ENCODE results near the gene CCDC7.
"Not testable (repeated sequence)": the region's sequence is repeated elsewhere in the genome, so short reads cannot be mapped to it uniquely, and the experiment has no call there.

The CCDC7 gene

DNA sequence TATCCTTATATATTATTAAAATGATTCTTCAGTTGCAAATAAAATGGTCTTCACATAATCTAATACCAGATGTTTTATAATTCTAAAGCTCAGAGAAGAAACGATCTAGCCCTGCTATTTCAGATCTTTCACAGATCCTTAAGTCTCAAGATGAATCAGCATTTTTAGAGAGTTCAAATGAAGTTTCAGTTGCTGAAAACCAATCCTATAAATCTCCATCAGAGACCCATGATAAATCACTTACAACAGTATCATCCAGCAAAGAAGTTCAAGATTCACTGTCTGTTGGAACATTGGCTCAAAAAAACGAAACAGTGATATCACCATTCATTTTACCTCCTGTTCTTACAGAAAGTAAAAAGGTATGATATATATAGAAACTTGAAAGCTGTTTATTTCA lies 137.0 kb downstream of the CCDC7 start:
- no peak for DNase-seq

DNA sequence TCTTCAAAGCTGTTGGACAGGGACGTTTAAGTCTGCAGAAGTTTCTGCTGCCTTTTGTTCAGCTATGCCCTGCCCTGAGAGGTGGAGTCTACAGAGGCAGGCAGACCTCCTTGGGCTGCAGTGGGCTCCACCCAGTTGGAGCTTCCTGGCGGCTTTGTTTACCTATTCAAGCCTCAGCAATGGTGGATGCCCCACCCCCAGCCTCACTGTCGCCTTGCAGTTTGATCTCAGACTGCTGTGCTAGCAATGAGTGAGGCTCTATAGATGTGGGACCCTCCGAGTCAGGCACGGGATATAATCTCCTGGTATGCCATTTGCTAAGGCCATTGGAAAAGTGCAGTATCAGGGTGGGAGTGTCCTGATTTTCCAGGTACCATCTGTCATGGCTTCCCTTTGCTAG lies 152.1 kb downstream of the CCDC7 start:
- not testable (repeated sequence) for DNase-seq

DNA sequence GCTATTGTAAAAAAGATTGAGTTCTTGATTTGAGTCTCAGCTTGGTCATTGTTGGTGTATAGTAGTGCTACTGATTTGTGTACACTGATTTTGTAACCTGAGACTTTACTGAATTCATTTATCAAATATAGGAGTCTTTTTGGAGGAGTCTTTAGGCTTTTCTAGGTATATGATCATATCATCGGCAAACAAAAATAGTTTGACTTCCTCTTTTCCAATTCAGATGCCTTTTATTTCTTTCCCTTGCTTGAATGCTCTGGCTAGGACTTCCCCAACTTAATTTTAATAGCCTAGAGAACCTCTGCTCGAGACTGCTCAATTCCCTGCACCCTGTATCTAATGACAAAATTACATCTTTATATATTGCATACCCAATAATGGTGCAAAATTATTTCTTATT lies 154.4 kb downstream of the CCDC7 start:
- DNase-seq: no peak

DNA sequence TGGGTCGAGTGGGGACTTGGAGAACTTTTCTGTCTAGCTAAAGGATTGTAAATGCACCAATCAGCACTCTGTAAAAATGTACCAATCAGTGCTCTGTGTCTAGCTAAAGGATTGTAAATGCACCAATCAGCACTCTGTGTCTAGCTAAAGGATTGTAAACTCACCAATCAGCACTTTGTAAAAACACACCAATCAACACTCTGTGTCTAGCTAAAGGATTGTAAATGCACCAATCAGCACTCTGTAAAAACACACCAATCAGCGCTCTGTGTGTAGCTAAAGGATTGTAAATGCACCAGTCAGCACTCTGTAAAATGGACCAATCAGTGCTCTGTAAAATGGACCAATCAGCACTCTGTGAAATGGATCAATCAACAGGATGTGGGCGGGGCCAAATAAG lies 155.6 kb downstream of the CCDC7 start:
- not testable (repeated sequence) for DNase-seq

DNA sequence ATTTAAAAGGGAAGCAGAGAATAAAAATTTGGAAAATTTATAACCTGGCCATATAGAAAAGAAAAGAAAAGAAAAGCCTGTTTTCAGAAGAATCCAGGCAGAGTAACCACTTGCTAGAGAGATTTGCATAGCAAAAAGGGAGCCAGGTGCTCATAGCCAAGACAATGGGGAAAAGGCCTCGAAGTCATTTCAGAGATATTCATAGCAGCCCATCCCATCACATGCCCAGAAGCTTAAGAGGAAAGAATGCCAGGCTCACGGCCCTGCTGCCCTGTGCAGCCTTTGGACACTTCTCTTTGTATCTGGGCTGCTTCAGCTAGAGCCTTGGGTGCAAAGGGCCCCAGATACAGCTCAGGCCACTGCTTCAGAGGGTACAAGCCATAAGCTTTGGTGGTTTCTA lies 159.8 kb downstream of the CCDC7 start:
- no peak for DNase-seq

DNA sequence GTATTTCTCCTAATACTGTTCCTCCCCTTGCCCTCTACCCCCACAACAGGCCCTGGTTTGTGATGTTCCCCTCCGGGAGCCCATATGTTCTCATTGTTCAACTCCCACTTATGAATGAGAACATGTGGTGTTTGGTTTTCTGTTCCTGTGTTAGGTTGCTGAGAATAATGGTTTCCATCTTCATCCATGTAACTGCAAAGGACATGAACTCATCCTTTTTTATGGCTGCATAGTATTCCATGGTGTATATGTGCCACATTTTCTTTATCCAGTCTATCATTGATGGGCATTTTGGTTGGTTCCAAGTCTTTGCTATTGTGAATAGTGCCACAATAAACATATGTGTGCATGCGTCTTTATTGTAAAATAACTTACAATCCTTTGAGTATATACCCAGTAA lies 164.6 kb downstream of the CCDC7 start:
- DNase-seq: not testable (repeated sequence)

DNA sequence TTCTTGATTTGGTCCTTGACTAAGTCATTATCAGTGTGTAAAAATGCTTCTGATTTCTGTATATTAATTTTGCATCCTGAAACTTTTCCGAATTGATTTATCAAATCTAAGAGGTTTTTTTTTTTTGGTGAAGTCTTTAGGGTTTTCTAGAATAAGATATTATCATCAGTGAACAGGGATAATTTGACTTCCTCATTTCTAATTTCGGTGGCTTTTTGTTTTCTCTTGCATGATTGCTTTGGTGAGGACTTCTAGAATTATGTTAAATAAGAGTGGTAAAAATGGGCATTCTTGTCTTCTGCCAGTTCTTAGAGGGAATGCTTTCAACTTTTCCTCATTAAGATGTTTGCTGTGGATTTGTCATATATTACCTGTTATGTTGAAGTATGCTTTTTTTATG lies 170.5 kb downstream of the CCDC7 start:
- no peak for DNase-seq

DNA sequence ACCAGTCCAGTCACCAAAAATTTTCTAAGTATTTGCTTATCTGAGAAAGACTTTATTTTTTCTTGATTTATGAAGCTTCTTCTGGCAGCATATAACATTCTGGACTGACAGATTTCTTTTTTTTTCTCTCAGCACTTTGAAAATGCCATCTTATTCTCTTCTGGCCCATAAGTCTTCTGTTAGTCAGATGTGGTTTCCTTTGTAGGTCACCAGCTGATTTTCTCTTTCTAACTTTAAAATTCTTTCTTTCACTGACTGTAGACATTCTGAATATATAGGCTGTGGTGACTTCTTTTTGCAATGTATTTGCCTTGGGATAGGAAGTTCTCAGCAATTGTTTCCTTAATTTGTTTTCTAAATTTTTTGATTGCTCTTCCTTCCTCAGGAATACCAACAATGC lies 172.5 kb downstream of the CCDC7 start:
- no peak for DNase-seq

DNA sequence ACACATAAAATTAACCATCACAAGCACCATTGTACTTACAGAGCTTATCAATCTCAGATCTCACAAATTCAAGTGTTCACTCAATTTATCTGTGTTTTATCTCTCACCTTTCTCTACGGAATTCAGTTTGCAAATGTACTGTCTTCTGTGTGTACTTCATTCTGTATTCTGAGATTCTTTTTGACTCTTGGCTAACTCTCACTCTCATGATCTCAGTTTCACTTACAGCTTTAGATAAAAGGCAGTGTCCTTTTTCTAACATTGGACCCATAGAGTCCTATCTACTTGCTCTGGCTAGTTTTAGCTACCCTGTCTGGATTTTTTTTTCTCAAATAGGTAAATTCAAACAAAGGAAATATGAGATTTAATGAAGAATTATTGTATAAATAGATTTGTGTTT lies 176.0 kb downstream of the CCDC7 start:
- DNase-seq: no peak

DNA sequence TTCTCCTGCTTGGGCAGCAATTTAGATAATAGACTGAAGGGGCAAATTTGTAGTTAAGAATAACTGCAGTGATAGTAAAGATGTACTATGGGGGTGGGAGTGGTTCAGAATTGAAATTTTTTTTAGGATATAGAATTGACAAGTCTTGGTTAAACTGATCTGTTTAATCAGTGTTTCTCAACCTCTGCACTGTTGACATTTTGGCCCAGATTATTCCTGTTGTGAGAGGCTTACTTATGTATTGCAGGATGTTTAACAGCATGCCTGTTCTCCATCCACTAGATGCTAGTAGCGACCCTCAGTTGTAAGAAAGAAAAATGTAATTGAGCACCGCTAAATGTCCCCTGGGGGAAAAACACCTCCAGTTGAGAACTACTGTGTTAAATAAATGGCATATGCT lies 176.5 kb downstream of the CCDC7 start:
- DNase-seq: no peak

DNA sequence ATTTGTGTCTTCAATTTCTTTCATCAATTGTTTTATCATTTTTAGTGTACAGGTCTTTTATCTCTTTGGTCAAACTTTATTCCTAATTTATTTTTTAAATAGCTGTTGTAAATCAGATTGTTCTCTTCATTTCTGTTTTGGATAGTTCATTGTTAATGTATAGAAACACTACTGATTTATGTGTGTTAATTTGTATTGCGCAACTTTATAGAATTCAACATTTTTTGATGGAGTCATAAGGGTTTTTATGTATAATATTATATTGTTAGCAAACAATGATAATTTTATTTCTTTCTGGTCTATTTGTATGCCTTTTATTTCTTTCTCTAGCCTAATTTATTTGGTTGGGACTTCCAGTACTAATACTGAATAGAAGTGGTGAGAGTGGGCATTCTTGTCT lies 181.2 kb downstream of the CCDC7 start:
- no peak for DNase-seq

DNA sequence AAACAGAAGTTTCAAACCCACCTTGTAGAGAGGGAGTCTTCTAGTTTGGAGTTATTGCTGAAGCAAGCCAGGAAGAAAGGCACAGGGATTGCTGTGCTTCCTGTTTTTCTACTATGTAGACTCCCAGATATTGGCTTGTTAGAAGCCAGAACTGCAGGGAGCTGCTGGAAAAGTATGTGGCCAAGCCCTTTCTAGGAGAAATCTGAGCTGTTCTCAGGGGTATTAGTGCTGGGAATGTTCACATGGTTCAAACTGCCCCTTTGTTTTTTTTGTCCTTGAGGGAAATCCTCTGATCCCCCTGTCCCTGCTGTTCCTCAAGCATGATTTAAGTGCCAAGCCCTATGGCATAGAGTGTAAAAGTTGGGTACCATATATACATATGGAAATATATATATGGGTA lies 184.0 kb downstream of the CCDC7 start:
- no peak for DNase-seq

DNA sequence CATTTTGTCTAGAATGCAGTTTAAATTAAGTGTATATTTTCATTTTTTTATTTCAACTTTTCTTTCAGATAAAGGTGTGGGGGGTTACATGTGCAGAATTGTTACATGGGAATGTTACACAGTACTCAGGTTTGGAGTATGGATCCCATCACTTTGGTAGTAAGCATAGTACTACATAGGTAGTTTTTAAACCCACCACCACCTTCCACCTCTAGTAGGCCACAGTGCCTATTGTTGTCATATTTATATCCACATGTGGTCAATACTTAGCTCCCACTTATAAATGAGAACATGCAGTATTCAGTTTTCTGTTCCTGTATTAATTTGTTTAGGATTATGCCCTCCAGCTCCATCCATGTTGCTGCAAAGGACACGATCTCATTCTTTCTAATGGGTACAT lies 200.6 kb downstream of the CCDC7 start:
- no peak for DNase-seq

DNA sequence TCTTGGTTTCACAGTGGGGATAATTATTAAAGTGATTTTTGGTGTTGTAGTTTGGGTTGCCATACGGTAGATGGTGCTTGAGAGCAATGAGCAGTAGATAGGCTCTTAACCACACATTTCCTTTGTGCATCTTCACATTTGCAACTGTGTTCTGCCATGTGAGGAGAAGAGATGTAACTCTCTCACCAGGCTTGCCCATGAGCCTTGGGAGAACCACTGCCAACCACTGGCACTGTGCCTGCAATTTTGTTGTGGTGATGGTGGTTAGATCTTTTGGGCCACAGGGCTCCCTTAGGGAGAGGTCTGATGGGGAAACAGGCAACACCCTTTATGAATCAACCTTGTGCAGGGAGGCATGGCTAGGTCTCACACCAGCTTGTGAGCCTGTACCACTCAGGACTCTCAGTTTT lies 204.3 kb downstream of the CCDC7 start:
- no peak for DNase-seq

DNA sequence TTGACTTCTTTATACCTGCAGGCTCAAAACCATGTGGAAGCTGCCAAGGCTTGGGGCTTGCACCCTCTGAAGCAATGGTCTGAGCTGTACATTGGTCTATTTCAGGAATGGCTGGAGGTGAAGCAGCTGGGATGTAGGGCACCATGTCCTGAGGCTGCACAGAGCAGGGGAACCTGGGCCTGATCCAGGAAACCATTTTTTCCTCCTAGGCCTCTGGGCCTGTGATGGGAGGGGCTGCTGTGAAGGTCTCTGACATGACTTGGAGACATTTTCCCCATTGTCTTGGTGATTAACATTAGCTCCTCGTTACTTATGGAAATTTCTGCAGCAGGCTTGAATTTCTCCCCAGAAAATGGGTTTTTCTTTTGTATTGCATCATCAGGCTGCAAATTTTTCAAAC lies 211.5 kb downstream of the CCDC7 start:
- DNase-seq: not testable (repeated sequence)

DNA sequence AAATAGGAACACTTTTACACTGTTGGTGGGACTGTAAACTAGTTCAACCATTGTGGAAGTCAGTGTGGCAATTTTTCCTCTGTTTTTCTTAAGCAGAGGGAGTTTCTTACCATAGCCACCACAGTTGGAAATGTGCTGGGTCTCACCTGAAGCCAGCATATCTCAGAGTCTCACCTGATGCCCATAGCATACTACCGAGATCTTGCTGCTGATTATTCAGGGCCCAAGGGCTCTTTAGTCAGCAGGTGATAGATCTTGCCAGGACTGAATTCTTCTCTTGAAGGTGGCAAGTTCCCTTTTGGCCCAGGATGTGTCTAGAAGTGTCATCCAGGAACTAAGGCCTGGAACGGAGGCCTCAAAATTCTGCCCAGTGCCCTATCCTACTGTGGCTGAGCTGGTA lies 215.4 kb downstream of the CCDC7 start:
- no peak for DNase-seq

DNA sequence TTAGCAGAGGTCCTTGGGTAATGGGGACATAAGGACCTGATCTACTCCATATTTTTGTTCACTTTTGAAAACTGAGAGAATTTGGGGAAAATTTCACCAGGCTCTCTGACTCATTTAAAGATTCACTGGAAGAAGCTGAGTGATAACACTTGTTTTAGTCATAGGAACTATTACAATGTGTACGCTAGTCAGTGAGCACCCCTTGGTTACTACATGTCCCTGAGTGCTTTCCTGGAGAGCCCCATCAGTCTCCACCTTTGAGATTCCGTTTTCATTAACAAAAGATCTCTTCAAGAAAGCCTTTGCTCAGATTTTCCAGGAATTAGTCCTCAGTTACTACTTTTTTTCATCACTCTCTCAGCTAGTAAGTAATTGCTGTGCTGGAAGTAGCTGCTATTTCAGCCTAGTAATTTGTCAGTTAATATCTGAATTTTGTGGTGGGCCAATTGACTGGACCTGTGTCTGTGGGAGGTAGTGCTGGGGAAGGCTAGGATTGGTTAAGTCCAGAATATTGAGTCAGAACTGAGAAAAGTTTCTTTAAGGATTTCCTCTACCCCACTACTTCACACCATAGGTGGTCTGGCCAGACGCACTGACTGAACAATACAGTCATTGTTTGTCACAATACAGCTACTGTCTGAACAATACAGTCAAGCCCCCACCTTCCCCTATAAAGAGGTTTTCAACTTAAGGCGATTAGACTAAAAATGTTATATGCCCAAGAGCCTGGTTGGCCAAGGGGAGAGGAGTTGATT lies 235.0 kb downstream of the CCDC7 start:
- peak; percentile 42 for DNase-seq

DNA sequence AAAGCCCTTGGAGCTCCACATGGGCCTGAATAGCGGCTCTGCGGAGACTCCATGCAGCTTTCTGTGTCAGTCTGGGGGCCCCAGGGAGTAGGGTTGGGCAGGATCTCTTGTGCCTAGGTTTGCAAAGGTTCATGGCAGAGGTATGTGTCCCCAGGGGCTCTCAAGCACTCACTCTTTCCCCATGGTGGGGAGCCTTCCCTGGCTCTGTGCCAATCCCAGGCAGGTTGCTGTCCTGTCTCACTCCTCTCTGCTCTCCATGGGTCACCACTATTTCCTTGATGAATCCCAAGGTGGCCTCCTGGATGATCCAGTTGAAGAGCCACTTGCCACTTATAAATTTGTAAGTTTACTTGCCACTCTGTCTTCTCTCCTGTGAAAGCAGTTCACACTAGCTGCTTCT lies 238.4 kb downstream of the CCDC7 start:
- DNase-seq: no peak

DNA sequence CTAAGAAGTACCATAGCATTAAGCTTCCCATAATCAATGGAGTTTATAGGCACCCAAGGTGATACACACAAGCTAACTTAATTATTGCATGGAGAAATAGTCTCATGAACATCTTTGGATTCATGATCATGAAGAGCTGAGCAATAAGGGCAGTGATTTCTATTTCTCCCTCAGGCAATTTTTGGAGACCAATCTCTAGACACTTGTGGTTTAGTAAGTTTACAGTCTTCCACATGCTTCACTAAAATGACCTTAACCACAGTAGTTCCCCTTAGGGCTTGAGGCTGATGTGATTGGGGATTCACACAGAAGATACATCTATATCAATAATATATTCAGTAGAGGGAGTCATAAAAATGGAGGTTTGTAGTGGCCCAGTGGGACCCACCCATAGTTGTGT lies 241.2 kb downstream of the CCDC7 start:
- DNase-seq: no peak

DNA sequence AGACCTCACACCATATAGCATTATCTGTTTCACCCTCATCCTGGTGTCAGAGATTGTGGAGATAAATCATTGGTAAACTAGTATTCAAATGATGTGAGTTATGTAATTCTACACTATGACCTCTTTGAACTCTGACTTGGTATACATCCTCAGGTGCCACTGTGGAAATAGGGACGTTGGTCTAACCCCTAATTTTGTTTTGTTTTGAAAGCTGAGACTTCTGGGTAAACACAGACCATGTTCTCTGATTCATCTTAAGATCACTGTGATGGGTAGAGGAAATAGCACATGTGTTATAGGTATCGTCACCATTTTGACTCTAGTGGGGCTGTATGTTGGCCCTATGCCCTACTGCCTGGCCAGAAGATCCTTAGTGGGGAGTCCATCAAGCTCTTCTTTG lies 241.6 kb downstream of the CCDC7 start:
- DNase-seq: no peak

DNA sequence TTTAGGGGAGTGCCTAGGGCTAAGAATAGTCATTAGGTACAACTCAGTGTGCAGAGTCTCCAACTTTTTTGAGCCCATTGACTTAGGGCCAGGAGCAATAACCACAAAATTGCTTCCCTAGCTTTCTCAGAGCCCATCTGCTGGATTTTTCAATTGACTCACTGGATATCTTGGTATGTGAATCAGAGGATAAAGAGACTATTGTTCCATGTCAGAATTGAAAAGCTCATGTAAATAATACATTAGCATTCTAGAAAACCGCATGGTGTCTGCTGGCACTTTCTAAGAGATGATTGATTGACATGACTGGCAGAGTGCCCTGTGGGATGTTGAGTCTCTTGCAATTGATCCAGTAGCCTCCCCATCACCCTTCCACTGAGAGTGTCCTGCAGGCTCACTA lies 246.2 kb downstream of the CCDC7 start:
- no peak for DNase-seq

DNA sequence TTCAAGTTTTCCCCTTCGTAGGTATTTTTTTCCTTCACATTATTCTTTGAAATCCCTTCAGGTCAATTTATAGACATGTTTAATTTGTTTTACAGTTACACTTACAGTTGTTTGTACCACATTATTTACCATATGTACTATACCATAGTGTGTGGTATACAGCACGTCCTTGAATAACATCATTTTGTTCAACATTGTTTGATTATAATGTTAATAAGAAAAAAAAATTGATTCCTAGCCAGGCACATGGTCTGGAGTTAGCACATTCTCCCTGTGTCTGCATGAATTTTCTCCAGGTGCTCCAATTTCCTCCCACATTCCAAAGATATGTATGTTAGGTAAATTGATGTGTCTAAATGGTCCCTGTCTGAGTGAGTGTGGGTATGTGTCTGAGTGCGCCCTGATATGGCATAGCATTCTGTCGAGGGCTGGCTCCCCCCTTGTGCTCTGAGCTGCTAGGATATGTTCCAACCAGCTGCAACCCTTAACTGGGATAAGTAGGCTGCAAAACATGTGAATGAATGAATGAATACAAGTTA lies 247.6 kb downstream of the CCDC7 start:
- no peak for DNase-seq

DNA sequence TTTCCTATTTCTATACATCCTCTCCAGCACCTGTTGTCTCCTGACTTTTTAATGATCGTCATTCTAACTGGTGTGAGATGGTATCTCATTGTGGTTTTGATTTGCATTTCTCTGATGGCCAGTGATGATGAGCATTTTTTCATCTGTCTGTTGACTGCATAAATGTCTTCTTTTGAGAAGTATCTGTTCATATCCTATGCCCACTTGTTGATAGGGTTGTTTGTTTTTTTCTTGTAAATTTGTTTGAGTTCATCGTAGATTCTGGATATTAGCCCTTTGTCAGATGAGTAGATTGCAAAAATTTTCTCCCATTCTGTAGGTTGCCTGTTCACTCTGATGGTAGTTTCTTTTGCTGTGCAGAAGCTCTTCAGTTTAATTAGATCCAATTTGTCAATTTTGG lies 253.7 kb downstream of the CCDC7 start:
- DNase-seq: not testable (repeated sequence)

DNA sequence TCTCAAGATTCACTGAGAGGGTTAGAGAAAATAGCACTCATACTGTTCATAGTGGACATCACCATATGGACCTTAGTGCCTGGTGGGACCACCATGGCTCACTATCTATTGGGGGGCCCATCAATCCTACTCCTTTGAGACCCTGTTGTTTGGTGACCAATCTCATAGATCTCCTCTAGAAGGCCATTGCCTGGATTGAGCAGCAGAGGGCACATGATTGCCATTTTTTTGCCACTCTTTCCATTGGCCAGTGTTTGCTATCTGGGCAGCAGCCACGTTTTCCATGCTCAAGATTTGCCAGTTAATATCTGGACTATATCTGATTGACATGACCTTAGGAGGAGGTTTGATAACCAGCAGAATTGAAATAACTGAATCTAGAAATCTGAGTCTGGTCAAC lies 267.6 kb downstream of the CCDC7 start:
- DNase-seq: no peak

DNA sequence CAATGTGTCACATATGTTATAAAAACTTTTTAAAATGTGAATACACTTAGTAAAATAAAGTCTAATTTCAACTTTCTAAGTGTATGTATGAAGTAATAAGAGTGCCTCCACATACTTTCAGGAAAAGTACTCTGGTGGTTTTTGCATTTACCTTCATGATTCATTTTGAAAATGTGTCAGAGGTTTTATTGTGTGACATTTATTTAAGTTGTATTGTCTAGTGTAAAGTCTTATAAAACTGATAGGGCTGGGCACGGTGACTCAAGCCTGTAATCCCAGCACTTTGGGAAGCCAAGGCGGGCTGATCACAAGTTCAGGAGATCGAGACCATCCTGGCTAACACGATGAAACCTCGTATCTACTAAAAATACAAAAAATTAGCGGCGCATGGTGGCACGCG lies 285.6 kb downstream of the CCDC7 start:
- DNase-seq: no peak
